Activated naive CD4-positive, alpha-beta T cell treated with anti-CD3 and anti-CD28 coated beads, Interleukin-2, amount 50 U/mL, for 72 hours (primary cell): ENCODE results near the gene VPS13C. TPM values are rescaled to one million over a fixed set of nuclear protein-coding genes. Genes with fewer than 3 reads are reported as not detected.

Experiments used
- ATAC-seq, 2 donors: fragments of 150-1000 bp; cut with Tn5 transposase; 2 replicates each; pipeline ENCODE4 v1.10.0; 2021; ENCODE audit warnings: mild to moderate bottlenecking in 2 of 2, moderate library complexity in 2 of 2
- DNase-seq, 2 donors: peaks; one replicate each; pipeline ENCODE4 v3.0.0; 2021 to 2022; ENCODE audit warnings: low spot score in 2 of 2
- H3K27ac Mint-ChIP-seq, 2 donors: one replicate each; pipeline ENCODE4 v1.8.0; 2022; ENCODE audit warnings: mild to moderate bottlenecking in 2 of 2, mixed read lengths in 2 of 2
- H3K36me3 Mint-ChIP-seq, 2 donors: one replicate each; pipeline ENCODE4 v1.8.0; 2022; ENCODE audit warnings: mixed read lengths in 2 of 2
- H3K9me3 Mint-ChIP-seq, 2 donors: one replicate each; pipeline ENCODE4 v1.8.0; 2022; ENCODE audit warnings: mixed read lengths in 2 of 2
- total RNA-seq, 2 donors: library from RNA; stranded (reverse); gene quantifications; one replicate each; pipeline ENCODE4 v1.2.3, GENCODE V29; 2022

Gene VPS13C
- total RNA-seq, 2 donors from 2014 or later = 59.4 to 61.0 TPM

GRCh38 chr15:62083194-62084154, 23.2 kb upstream of the VPS13C start:
- DNase-seq = no peak
- no peak overlapping the region for H3K27ac Mint-ChIP-seq
- H3K36me3 Mint-ChIP-seq = peaks cover 6 to 7% of the 10 kb centered on the region in 2 donors

GRCh38 chr15:62079594-62079993, 19.3 kb upstream of the VPS13C start:
- Mint-ChIP-seq H3K9me3 (no peaks in the 10 kb centered on the region), H3K27ac (no peak overlapping the region), H3K36me3 (peaks cover 6 to 7% of the 10 kb centered on the region in 2 donors)
- DNase-seq (no peak), ATAC-seq (no peak)

More at GRCh38 chr15:62083194-62084154, 23.2 kb upstream of the VPS13C start:
- no peak for ATAC-seq
- no peaks in the 10 kb centered on the region for H3K9me3 Mint-ChIP-seq

- Mint-ChIP-seq H3K36me3 (no peaks in the 10 kb centered on the region), H3K9me3 (no peaks in the 10 kb centered on the region), H3K27ac (no peak overlapping the region)
- ATAC-seq (no peak), DNase-seq (no peak)
These were observed 15.5 kb upstream of the VPS13C start for GRCh38 chr15:62075595-62076277.

GRCh38 chr15:62071711-62072308, 11.6 kb upstream of the VPS13C start:
- H3K27ac Mint-ChIP-seq = no peak overlapping the region
- DNase-seq (no peak), ATAC-seq (no peak)
- H3K36me3 Mint-ChIP-seq = peaks cover 0 to 7% of the 10 kb centered on the region in 2 donors
- H3K9me3 Mint-ChIP-seq = no peaks in the 10 kb centered on the region

- ATAC-seq (no peak), DNase-seq (no peak)
- H3K27ac Mint-ChIP-seq = no peak overlapping the region
These were observed 9.3 kb upstream of the VPS13C start for GRCh38 chr15:62069551-62069950.

GRCh38 chr15:62068810-62069167, 8.5 kb upstream of the VPS13C start:
- DNase-seq (no peak), ATAC-seq (peak; percentile 17 to 40)
- H3K27ac Mint-ChIP-seq = peak overlapping the region; percentile 32 to 62
- H3K36me3 Mint-ChIP-seq = peaks cover 0 to 7% of the 10 kb centered on the region in 2 donors
- no peaks in the 10 kb centered on the region for H3K9me3 Mint-ChIP-seq

More at GRCh38 chr15:62069551-62069950, 9.3 kb upstream of the VPS13C start:
- no peaks in the 10 kb centered on the region for H3K9me3 Mint-ChIP-seq
- H3K36me3 Mint-ChIP-seq = peaks cover 0 to 7% of the 10 kb centered on the region in 2 donors

GRCh38 chr15:62068071-62068809, 8.0 kb upstream of the VPS13C start:
- H3K27ac Mint-ChIP-seq = peak overlapping the region in 1 of 2 donors; percentile 32
- DNase-seq = peak; percentile 21 to 65
- H3K9me3 Mint-ChIP-seq = no peaks in the 10 kb centered on the region
- peaks cover 0 to 7% of the 10 kb centered on the region in 2 donors for H3K36me3 Mint-ChIP-seq
- peak; percentile 52 to 69 for ATAC-seq

- H3K36me3 Mint-ChIP-seq = peaks cover 0 to 7% of the 10 kb centered on the region in 2 donors
- DNase-seq (peak; percentile 30 to 57), ATAC-seq (peak; percentile 67 to 78)
- no peaks in the 10 kb centered on the region for H3K9me3 Mint-ChIP-seq
- H3K27ac Mint-ChIP-seq = peak overlapping the region in 1 of 2 donors; percentile 48
These were observed 7.3 kb upstream of the VPS13C start for GRCh38 chr15:62067448-62068044.

- Mint-ChIP-seq H3K36me3 (peaks cover 0 to 7% of the 10 kb centered on the region in 2 donors), H3K9me3 (no peaks in the 10 kb centered on the region), H3K27ac (peak within 1 kb of the TSS in 1 of 2 donors; percentile 48)
- peak; percentile 57 to 60 for DNase-seq
- ATAC-seq = peak; percentile 43 to 68
These were observed 6.6 kb upstream of the VPS13C start, which contains the start of gene C2CD4A for GRCh38 chr15:62066663-62067447. TSS of gene C2CD4A (plus strand) at chr15:62066977. CDS start at chr15:62067614, 637 bp downstream.

GRCh38 chr15:62063825-62064635, 3.8 kb upstream of the VPS13C start:
- H3K9me3 Mint-ChIP-seq = no peaks in the 10 kb centered on the region
- DNase-seq (no peak), ATAC-seq (no peak)
- H3K27ac Mint-ChIP-seq = no peak overlapping the region
- H3K36me3 Mint-ChIP-seq = peaks cover 0 to 13% of the 10 kb centered on the region in 2 donors

- no peak for DNase-seq
- peak; percentile 17 to 23 for ATAC-seq
- Mint-ChIP-seq H3K9me3 (no peaks in the 10 kb centered on the region), H3K27ac (peak overlapping the region; percentile 93 to 95), H3K36me3 (peaks cover 0 to 6% of the 10 kb centered on the region in 2 donors)
These were observed 641 bp upstream of the VPS13C start for GRCh38 chr15:62060896-62061280.

- ATAC-seq (peak; percentile 68 to 79), DNase-seq (peak; percentile 64 to 72)
- Mint-ChIP-seq H3K27ac (peak overlapping the region; percentile 83 to 93), H3K36me3 (peaks cover 0 to 6% of the 10 kb centered on the region in 2 donors), H3K9me3 (no peaks in the 10 kb centered on the region)
These were observed 483 bp downstream of the VPS13C start for GRCh38 chr15:62059816-62060112.

GRCh38 chr15:62059108-62059815, 985 bp downstream of the VPS13C start:
- Mint-ChIP-seq H3K27ac (peak overlapping the region; percentile 83 to 93), H3K36me3 (peaks cover 0 to 6% of the 10 kb centered on the region in 2 donors), H3K9me3 (no peaks in the 10 kb centered on the region)
- DNase-seq (no peak), ATAC-seq (no peak)
